G401 (cell line): ENCODE data around the gene DBR1. TPM values are rescaled to one million over a fixed set of nuclear protein-coding genes. Genes with fewer than 3 reads are reported as not detected.

Experiments used
- DNase-seq: peaks from one replicate; pipeline ENCODE4 v3.0.0-alpha.2; 2015; ENCODE audit warnings: low spot score
- in situ Hi-C: cut with HindIII; loops from 2 replicates; pipeline ENCODE4 v1.10.0; 2016; ENCODE audit warnings: low sequenced_read_pairs, mixed read lengths
- total RNA-seq: library from RNA; depleted of rRNA; stranded (reverse); fragments of >200 nt; shearing (Covaris generic); gene quantifications from 2 replicates; pipeline ENCODE4 v1.2.3, GENCODE V29; 2014; rRNA removed

DBR1 gene
- total RNA-seq, 1 experiment from 2014 or later = 25.8 TPM

GRCh38 chr3:138127636-138128365 lies 46.9 kb downstream of the DBR1 start:
- no peak for DNase-seq
- in situ Hi-C loops = no loop called here

- DNase-seq = no peak
Observed at GRCh38 chr3:138125548-138126221, 49.0 kb downstream of the DBR1 start.

DNA sequence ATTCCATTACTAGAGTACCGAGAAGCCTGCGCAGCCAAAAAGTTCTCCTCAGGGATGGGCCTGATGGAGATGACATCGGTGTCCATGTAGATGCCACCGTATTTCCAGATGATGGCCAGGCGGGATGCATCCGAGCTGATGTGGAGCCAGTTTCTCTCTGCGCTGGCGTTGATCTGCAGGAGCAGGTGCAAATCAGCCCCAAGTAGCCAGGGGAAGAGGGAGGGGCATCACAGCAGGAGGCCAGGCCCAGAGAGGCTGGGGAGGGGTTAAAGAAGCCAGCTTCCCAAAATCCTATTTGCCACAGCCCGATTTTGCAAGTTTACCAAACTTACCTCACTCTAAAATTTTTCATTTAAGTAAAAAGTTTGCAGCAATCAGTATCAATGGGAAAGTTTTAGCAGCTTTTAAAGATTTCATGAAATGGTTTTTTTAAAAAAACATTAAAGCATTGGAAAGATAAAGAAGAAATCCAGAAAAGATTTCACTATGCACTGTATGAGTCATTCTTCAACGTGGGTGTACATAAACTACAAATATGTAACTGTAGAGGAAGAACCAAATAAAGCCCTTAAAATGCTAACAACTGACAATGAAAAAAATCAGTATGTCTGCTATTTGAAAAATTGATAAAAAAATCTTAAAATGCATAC lies 49.9 kb downstream of the DBR1 start:
- no peak for DNase-seq
- in situ Hi-C loops = no loop called here

More at GRCh38 chr3:138125548-138126221, 49.0 kb downstream of the DBR1 start:
- in situ Hi-C loops = no loop called here

DNA sequence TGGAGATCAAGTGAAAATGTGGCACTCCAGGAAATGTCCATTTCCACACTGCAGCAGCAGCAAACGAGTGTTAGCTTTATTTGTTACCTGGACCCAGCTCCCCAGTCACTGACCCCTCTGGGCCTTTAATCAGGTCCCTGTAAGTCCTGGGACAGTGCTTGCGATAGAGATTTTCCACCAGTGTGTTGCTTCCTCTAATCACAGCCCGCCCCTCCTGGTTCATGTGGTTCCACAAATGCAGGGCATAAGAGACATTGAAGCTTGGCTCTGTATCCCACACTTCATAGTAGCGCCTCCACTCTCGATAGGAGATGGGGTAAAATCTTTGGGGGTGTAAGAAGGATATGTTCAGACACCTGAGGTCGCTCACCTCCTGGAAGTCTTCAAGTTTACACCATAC lies 50.5 kb downstream of the DBR1 start:
- DNase-seq = no peak
- in situ Hi-C loops = no loop called here

- DNase-seq = no peak
- in situ Hi-C loops = no loop called here
Observed at GRCh38 chr3:138119423-138119766, 55.3 kb downstream of the DBR1 start.

DNA sequence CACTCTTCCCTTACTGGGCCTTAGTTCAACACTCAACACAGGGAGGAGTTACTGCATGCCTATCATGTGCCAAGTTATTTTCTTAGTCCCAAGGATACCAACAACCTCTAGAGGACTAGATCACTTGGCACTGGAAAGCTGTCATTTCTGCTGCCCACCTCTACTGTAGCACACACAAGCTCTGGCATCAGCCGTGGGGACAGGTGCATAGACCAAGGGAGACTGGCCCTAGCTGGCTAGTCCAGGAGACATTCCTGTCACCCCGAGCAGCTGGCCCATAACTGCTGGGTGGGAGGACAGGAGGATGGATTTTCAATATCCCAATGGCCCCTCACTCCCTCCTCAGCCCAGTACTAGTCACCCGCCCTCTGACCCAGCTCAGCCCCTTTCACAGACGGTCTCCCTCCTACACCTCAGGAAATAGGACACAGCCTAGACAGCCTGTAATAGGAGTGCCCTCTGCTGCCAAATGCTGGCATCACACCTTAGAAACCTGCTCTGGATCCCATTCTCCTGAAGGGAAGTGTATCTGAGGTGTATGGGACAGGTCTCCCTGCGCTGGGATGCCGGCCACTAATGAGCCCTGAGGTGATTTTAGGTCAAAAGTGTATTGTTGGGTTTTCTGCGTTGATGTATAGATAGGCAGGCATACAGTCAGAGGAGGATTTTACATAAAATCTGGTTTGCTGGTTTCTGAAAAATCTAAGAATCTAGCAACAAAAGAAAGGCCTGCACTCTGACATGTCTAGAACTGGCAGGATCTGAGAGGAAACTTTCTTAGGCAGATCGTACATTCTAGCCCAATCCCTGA lies 55.9 kb downstream of the DBR1 start:
- in situ Hi-C loops = no loop called here
- DNase-seq = peak; percentile 85

DNA sequence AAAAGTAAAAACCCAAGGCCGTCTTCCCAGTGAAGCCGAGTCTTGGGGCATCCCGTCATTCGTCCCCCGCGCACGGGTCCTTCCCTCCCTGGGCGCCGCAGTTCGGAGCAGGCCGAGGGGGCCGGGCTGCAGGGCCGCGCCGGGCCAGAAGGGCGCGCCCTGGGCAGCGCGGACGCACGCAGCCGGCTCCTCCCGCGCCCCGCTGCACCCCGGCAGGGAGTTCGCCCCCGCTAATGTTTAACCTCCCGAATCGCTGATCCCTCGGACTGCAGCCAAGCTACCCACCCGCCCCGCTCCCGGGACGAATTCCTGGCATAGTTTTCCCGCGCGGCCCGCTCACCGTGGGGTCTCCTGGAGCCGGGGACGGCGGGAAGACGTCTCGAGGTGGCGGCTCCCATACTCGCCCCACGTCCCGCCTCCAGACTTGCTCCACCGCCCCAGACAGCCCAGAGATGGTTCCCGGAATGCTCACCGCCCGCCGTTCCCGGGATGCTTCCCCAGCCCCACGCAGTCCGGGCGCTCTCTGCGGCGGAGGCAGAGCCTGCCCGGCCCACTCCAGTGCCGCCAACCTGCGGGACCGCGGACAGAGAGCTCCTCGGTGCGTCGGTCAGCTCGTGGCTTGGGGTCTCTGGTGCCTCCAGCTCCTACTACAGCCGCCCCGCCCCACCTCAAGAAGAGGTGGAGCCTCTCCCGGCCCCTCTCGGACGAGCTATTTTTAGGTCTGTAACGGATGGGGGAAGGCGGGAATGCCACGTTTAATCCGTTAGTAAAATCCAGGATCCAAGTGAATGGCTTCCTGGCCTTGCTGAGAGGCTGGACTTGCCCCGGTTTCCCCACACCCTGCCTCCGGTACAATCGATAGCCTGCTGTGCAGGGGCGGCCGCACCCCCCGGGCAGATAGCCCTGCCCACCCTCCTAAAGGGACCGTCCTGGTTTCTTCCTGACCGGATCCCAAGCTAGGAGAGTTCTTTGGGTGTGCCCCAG lies 59.4 kb downstream of the DBR1 start, which contains the start of gene DZIP1L:
TSS of gene DZIP1L (minus strand) at position 621 of the 984 bp plus-strand sequence. CDS start 11,637 bp downstream, outside the sequence.
- DNase-seq = peak; percentile 75
- in situ Hi-C loops = no loop called here

- peak; percentile 41 for DNase-seq
- in situ Hi-C loops = no loop called here
Observed at GRCh38 chr3:138114431-138114918, 60.2 kb downstream of the DBR1 start.

DNA sequence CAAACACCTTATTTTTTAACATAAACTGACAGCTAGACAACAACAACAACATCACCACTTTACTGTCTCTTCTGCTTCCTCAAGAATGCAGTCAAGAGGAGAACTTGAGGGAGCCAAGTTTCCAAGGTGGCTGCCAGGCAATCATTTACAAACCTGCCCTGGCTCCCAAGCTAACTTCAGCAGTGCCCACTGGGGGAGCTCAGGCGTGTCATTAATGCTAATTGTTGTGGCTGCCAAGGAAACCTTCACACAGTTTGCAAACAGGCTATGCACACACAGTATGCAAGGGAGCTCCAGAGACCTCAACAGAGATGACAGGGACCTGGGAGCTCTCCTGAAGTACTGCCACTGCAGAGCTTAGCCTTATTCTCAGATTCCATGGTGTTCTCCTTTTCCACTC lies 61.4 kb downstream of the DBR1 start:
- in situ Hi-C loops = no loop called here
- DNase-seq = no peak

GRCh38 chr3:138112362-138112761 lies 62.4 kb downstream of the DBR1 start:
- DNase-seq = no peak
- in situ Hi-C loops = no loop called here

Other genes with a start within 250 kb of the DBR1 start
- gene CLDN18, start 164.8 kb downstream of the DBR1 start, total RNA-seq = not detected in 2 replicates
- gene DZIP1L, start 59.3 kb downstream of the DBR1 start, total RNA-seq = 16.2 and 17.8 TPM in 2 replicates
- gene A4GNT, start 42.5 kb downstream of the DBR1 start, total RNA-seq = not detected in 2 replicates
- gene ARMC8, start 12.4 kb upstream of the DBR1 start, total RNA-seq = 31.5 and 48.4 TPM in 2 replicates
- not detected in 2 replicates for gene NME9, start 154.9 kb upstream of the DBR1 start, total RNA-seq
- gene MRAS, start 173.7 kb upstream of the DBR1 start, total RNA-seq = 37.5 and 37.9 TPM in 2 replicates